GM03348 (cell line): ENCODE data around the gene SLFN12L.

Experiments
- DNase-seq: peaks from one replicate; pipeline ENCODE4 v3.0.0; 2012; ENCODE audit warnings: low spot score

The SLFN12L gene

GRCh38 chr17:35432176-35433074 is 105.1 kb downstream of the SLFN12L start, which contains the start of gene SLFN12:
TSS of gene SLFN12 (minus strand) at chr17:35432500. CDS start at chr17:35423028, 9,472 bp downstream.
- DNase-seq = peak; percentile 73

GRCh38 chr17:35429702-35430101 is 107.8 kb downstream of the SLFN12L start:
- DNase-seq = no peak

GRCh38 chr17:35428229-35428628 is 109.2 kb downstream of the SLFN12L start:
- DNase-seq = no peak

- DNase-seq = no peak
These were observed 113.7 kb downstream of the SLFN12L start for GRCh38 chr17:35423761-35424160.
